GM12892 (cell line): ENCODE measurements around the gene STAT5A.

ENCODE experiments used
- POLR2A ChIP-seq: IDR thresholded peaks from 2 replicates; pipeline ENCODE4 v1.6.1; 2011; ENCODE audit warnings: low read depth, low read length, control low read depth
- TAF1 ChIP-seq: IDR thresholded peaks from 2 replicates; pipeline ENCODE4 v1.6.1; 2011; ENCODE audit warnings: low read depth, mild to moderate bottlenecking, control low read depth, low read length, borderline replicate concordance

GRCh38 chr17:42313773-42314566 is 25.7 kb downstream of the STAT5A start:
- TF ChIP-seq POLR2A (no peak), TAF1 (no peak)
